Measurements from ENCODE around the gene SHLD2.
"Not testable (repeated sequence)": the region's sequence is repeated elsewhere in the genome, so short reads cannot be mapped to it uniquely, and the experiment has no call there.

SHLD2 gene

GRCh38 chr10:87134440-87134839 is 39.4 kb downstream of the SHLD2 start:
- DNase-seq (ENCODE audit: low spot score): not testable (repeated sequence)

GRCh38 chr10:87137478-87137877 is 42.5 kb downstream of the SHLD2 start:
- not testable (repeated sequence) for DNase-seq (ENCODE audit: low spot score)

GRCh38 chr10:87142230-87143108 is 47.5 kb downstream of the SHLD2 start:
- DNase-seq (ENCODE audit: low spot score): not testable (repeated sequence)

- DNase-seq (ENCODE audit: low spot score): not testable (repeated sequence)
Observed at GRCh38 chr10:87143109-87143418, 48.1 kb downstream of the SHLD2 start.

GRCh38 chr10:87145598-87145997 is 50.6 kb downstream of the SHLD2 start:
- DNase-seq (ENCODE audit: low spot score): not testable (repeated sequence)

GRCh38 chr10:87149020-87149609 is 54.1 kb downstream of the SHLD2 start:
- DNase-seq (ENCODE audit: low spot score): not testable (repeated sequence)

GRCh38 chr10:87151516-87151915 is 56.5 kb downstream of the SHLD2 start:
- not testable (repeated sequence) for DNase-seq (ENCODE audit: low spot score)

- DNase-seq (ENCODE audit: low spot score): not testable (repeated sequence)
Observed at GRCh38 chr10:87156841-87157240, 61.8 kb downstream of the SHLD2 start.

GRCh38 chr10:87157821-87158220 is 62.8 kb downstream of the SHLD2 start:
- not testable (repeated sequence) for DNase-seq (ENCODE audit: low spot score)

- DNase-seq (ENCODE audit: low spot score): not testable (repeated sequence)
Observed at GRCh38 chr10:87162703-87163293, 67.8 kb downstream of the SHLD2 start.

- DNase-seq (ENCODE audit: low spot score): not testable (repeated sequence)
Observed at GRCh38 chr10:87163414-87163813, 68.4 kb downstream of the SHLD2 start.

- DNase-seq (ENCODE audit: low spot score): not testable (repeated sequence)
Observed at GRCh38 chr10:87169857-87170256, 74.9 kb downstream of the SHLD2 start.

GRCh38 chr10:87170705-87171104 is 75.7 kb downstream of the SHLD2 start:
- DNase-seq (ENCODE audit: low spot score): not testable (repeated sequence)

GRCh38 chr10:87171670-87172069 is 76.7 kb downstream of the SHLD2 start:
- not testable (repeated sequence) for DNase-seq (ENCODE audit: low spot score)

GRCh38 chr10:87172178-87172577 is 77.2 kb downstream of the SHLD2 start:
- DNase-seq (ENCODE audit: low spot score): not testable (repeated sequence)

- DNase-seq (ENCODE audit: low spot score): not testable (repeated sequence)
Observed at GRCh38 chr10:87177587-87177986, 82.6 kb downstream of the SHLD2 start.

- peak; percentile 1 for DNase-seq (ENCODE audit: low spot score)
Observed at GRCh38 chr10:87184421-87184820, 89.4 kb downstream of the SHLD2 start.

GRCh38 chr10:87186016-87186415 is 91.0 kb downstream of the SHLD2 start:
- DNase-seq (ENCODE audit: low spot score): not testable (repeated sequence)

- DNase-seq (ENCODE audit: low spot score): not testable (repeated sequence)
Observed at GRCh38 chr10:87187573-87187972, 92.6 kb downstream of the SHLD2 start.

- DNase-seq (ENCODE audit: low spot score): not testable (repeated sequence)
Observed at GRCh38 chr10:87191841-87192240, 96.8 kb downstream of the SHLD2 start.

GRCh38 chr10:87200924-87201323 is 105.9 kb downstream of the SHLD2 start:
- peak; percentile 22 for DNase-seq (ENCODE audit: low spot score)

- not testable (repeated sequence) for DNase-seq (ENCODE audit: low spot score)
Observed at GRCh38 chr10:87204801-87205200, 109.8 kb downstream of the SHLD2 start.

GRCh38 chr10:87206922-87207321 is 111.9 kb downstream of the SHLD2 start:
- DNase-seq (ENCODE audit: low spot score): not testable (repeated sequence)

All from GM20000 (cell line).